ENCODE results near the gene ZSWIM4.

- no peak for TF ChIP-seq CTCF (IDR thresholded peaks at IDR 0.05; ENCODE audit: poor library complexity, severe bottlenecking)
- TF ChIP-seq EZH2 (IDR thresholded peaks at IDR 0.05; ENCODE audit: borderline replicate concordance, insufficient read depth, low read length, poor library complexity, severe bottlenecking): no peak
- no peak for TF ChIP-seq SMC3 (conservative IDR thresholded peaks at IDR 0.05; ENCODE audit: poor library complexity)
- no peak for TF ChIP-seq POLR2AphosphoS5 (IDR thresholded peaks at IDR 0.05)
These were observed 37.2 kb upstream of the ZSWIM4 start for GRCh38 chr19:13757805-13758772.

Measured in neural cell (in vitro differentiated cells).